OCI-LY1 (cell line): ENCODE results near the gene NBPF3.

ENCODE experiments used
- CTCF ChIP-seq: fragments of 200-600 bp; sonication (generic), shearing (Covaris generic); IDR thresholded peaks from 2 replicates; pipeline ENCODE4 v1.5.1; 2017; ENCODE audit warnings: mild to moderate bottlenecking, antibody characterized with exemption, low read length, moderate library complexity, mixed read lengths
- EZH2 ChIP-seq: fragments of 200-600 bp; sonication (generic), shearing (Covaris generic); IDR thresholded peaks from 2 replicates; pipeline ENCODE4 v1.8.0; 2017; ENCODE audit warnings: borderline replicate concordance, mixed run types, mild to moderate bottlenecking, antibody characterized with exemption, low read length, moderate library complexity, mixed read lengths

GRCh38 chr1:21510885-21511578 is 71.1 kb downstream of the NBPF3 start:
- TF ChIP-seq EZH2 (no peak), CTCF (peak; percentile 12; the same call in 1 of the 2 replicates)
